CD4-positive, alpha-beta T cell treated with Interleukin-17A for 4 hours (primary cell): ENCODE results near the gene HYAL3.
"Not testable (repeated sequence)": the region's sequence is repeated elsewhere in the genome, so short reads cannot be mapped to it uniquely, and the experiment has no call there.

Source experiments
- DNase-seq: peaks from one replicate; pipeline ENCODE4 v3.0.0-alpha.2; 2020; ENCODE audit warnings: mixed read lengths

Gene HYAL3

DNA sequence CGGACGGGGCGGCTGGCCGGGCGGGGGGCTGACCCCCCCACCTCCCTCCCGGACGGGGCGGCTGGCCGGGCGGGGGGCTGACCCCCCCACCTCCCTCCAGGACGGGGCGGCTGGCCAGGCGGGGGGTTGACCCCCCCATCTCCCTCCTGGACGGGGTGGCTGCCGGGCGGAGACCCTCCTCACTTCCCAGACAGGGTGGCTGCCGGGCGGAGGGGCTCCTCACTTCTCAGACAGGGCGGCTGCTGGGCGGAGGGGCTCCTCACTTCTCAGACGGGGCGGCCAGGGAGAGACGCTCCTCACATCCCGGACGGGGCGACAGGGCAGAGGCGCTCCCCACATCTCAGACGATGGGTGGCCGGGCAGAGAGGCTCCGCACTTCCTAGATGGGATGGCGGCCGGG, 12.8 kb upstream of the HYAL3 start:
- DNase-seq, result not testable (repeated sequence)

DNA sequence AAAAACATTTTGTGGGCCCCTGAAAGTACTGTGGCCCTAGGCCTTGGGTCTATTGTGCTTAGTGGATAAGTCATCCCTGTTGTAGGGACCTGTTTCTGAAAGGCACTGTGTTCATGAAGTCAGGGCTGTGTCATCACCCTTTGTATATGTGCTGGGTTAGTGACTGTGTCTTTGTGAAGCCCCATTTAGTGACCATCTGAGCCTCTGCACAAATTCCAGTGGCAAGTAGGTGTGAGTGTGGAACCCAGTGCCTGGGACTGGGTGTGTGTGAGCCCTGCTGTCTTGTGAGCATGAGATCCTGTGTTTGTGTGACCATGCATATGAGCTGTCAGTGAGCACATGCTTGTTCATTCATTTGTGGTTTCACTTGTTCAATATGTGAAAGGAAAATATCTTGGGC, 5.4 kb upstream of the HYAL3 start:
- DNase-seq, result no peak

- no peak for DNase-seq
Measured at GRCh38 chr3:50303013-50303815, 4.0 kb upstream of the HYAL3 start, which contains the start of gene HYAL1. TSS of gene HYAL1 (minus strand) at chr3:50303574. CDS start at chr3:50302956, 618 bp downstream.

DNA sequence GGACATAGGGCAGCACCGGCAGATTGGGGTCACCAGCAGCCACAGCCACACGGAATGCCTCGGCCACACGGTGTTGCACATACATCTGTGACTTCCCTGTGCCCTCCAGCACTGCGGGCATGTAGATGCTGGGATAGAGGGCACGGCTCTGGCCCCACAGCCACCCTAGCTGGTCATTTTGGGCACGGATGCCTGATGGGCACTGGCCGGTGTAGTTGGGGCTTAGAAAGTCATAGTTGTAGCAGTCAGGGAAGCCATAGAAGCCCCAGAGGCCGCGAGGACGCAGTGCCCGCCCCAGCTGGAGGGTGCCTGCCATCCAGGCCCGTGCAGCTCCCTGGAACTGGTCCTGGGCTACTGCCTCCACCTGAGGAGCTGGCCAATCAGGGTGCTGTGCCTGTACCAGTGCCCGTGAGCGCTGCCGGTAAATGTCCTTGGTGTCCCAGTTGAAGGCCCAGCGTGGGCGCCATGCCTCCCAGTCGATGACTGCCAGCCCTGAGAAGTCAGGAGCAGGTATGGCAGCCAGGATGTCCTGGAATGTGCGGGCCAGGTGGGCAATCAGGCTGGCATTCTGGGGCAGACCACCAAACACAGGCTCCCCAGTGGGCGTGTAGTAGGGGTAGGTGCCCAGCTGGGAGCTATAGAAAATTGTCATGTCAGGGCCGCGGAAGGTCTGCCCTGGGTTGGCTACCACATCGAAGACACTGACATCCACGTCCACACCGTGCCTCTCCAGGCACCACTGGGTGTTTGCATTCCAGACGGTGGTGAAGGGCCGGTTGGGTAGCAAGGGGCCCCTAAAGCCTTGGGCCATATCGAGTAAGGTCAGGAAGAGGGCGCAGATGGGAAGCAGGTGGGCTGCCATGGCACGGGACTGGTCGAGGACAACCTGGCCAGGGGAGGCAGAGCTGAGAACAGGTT, 3.1 kb upstream of the HYAL3 start:
- DNase-seq, result no peak

DNA sequence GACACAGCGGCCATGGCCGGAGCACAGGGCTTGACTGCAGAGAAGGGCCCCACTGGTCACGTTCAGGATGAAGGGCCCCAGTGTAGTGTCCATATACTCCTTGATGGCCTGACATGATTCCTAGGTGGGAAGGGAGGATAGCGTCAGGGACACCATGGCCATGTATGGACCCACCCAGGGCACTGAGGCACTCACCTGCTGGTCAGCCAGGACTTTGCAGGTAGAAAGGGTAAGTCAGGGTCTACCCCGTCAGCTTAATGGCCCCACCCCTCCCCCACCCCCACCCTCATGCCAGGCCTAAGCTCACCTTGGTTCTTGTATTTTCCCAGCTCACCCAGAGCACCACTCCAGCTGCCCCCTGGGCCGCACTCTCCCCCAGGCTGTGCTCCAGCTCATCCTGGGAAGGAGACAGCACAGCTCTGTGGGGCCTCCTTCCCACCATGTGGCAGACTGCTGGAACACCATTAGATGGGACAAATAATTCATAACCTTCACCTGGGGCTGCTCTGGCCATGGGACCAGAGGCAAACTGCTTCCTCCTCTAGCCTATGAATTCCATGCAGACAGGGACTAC, 1.6 kb upstream of the HYAL3 start:
- DNase-seq, result no peak

- DNase-seq, result no peak
Measured at GRCh38 chr3:50299929-50300680, 900 bp upstream of the HYAL3 start.

- DNase-seq, result no peak
Measured at GRCh38 chr3:50299638-50299928, 378 bp upstream of the HYAL3 start.

DNA sequence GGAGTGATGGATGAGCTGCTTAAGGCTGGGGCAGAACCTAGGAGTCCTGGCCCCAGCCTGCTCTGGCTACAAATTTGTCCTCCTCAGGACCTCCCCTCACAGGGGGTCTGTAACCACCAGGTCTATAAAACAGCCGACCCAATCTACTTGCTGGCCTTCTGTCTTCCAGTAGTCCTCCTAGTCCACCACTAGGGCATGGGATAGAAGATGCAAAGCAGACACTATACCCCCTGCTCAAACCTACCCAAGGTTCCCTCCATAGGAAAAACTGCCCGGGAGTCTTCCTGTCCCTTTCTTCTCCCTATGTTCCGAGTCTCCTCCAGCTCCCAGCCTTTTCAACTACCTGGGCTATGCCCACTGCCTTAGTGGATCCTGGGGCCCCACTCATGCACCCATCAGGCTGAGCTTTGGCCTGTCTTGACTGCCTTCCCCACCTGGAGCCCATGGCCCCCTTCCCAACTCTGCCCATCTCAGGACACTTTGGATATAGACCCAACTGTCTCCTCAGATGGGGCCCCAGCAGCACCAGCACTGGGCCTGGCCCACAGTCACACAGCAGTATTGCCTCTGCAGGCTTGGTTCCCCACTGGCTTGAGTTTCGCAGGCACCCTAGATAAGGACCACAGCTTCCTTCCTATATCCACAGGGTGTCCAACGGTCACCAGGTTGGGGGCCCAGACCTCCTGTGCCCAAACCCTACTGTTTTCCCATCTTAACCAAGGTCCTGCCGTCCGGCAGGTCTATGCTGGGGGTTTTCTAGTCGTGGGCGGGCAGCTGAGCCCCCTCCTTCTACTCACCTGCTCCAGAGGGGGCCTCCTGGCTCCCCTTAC, 1.1 kb downstream of the HYAL3 start:
- DNase-seq, result peak; percentile 26

GRCh38 chr3:50297384-50297775, 1.8 kb downstream of the HYAL3 start:
- DNase-seq, result no peak

- DNase-seq, result no peak
Measured at GRCh38 chr3:50296721-50297383, 2.4 kb downstream of the HYAL3 start.

- no peak for DNase-seq
Measured at GRCh38 chr3:50295553-50296431, 3.4 kb downstream of the HYAL3 start.

- DNase-seq, result no peak
Measured at GRCh38 chr3:50294492-50295403, 4.5 kb downstream of the HYAL3 start.

GRCh38 chr3:50294089-50294488, 5.1 kb downstream of the HYAL3 start:
- DNase-seq, result no peak

DNA sequence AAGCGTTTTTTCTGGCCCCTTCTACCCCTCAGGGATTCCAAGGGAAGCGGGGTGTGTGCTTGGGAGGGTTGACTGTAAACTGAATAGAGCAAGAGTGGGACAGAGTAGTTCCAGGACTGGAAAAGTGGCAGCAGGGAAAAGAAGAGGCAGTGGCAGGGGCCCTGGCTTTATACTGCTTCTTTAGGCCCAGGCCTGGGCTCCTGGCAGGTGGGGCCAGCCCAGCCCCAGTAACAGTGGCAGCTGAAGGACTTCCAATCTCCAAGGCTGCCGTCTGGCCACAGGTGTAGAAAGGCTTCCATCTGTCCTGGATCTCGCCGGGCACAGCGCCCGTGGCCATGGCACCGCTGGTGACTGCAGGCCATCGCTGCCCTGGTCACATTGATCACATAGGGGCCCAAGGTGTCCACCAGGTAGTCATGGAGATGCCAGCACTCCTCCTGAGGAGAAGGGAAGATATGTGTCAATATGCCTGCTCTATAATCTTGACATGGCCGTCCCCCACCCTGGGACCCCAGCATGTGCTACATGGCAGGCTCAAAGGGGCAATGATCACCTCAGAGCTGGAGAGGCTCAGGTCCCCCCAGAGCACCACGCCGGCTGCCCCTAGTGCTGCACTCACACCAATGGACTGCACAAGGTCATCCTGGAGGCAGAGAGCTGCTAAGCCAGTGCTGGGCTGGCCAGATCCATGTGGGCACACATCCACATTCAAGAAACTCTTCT, 6.0 kb downstream of the HYAL3 start:
- no peak for DNase-seq

DNA sequence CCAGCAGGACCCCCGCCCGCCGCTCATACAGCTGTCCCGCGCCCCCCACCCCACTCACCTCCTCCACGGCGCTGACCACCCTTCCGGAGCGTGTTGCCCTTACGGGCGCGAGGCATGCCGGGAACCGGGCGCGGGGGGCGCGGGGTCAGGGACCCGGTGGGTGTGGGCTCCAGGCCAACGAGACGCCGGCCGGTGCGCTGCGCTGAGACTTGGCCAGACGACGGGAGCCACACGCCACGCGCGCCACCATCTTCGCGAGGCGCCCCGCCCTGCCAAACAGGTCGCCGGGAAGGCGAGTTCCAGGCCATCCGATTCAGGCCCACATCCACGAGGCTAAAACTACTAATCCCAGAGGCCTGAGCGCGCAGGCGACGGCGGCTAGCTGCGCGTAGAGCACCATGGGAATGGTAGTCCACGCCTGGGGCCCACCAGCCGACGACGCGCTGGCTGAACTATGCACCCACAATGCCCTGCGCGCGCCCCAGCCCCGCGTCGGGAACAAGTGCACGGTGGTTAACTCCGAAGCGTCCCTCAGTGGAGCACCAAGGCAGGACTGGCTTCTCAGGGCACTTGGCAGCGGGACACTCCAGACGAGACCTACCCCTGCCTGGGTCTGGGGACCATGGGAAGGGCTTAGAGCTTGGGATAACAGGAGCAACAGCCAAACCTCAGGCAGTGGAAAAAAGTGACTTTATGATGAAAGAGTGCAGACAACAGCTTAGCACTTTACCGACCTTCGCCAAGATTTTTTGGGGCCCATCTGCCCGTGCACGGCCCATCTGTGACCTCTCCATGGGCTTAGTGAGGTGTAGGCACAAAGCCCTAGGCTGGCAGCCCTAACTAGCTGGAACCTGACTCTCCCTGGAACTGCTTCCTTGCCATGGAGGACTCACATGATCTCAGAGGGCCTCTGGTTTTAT, 6.8 kb downstream of the HYAL3 start, which contains the start of gene IFRD2:
Gene IFRD2, minus strand, starts transcription at position 271 of the 920 bp plus-strand sequence. Its CDS starts 155 bp downstream, at position 116.
- DNase-seq, result peak; percentile 96

GRCh38 chr3:50290161-50290641, 9.0 kb downstream of the HYAL3 start:
- no peak for DNase-seq

DNA sequence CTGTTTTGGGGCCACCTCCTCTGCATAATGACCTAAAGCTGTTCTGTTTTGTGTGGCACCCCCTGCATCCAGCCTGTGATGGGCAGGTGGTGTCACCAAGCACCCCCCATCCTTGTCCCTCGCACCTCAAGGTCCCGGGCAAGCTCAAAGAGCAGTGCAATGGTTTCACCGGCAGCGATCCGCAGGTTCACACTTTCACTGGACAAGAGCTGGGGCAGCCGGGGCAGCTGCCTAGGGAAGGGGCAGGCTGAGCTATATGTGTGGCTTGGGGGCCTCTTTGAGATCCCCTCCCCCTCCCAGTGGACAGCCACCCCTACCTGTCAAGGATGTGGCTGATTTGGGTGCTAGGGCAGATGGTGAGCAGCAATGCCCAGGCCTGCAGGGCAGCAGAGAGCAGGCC, 10.1 kb downstream of the HYAL3 start:
- no peak for DNase-seq
